HEK293 (cell line): ENCODE results near the gene TRIM61.
A peak's percentile ranks its signal among the peaks of the same experiment; 100 is the strongest.
"Not testable (repeated sequence)": the region's sequence is repeated elsewhere in the genome, so short reads cannot be mapped to it uniquely, and the experiment has no call there.

Experiments used
- CTCF ChIA-PET: fragments of 350-600 bp; formaldehyde crosslinking; extraction: SDS; loops from one replicate; lab custom pipeline; 2021; ENCODE audit warnings: antibody characterized with exemption; lab: Yijun Ruan, JAX
- POLR2A ChIA-PET: fragments of 300-600 bp; formaldehyde crosslinking; extraction: SDS; loops from one replicate; lab custom pipeline; 2020; ENCODE audit warnings: antibody characterized with exemption, inconsistent platforms; lab: Yijun Ruan, JAX
- H3K27ac ChIP-seq: fragments of 200-500 bp; sonication (Bioruptor generic); 2 replicates; pipeline ENCODE4 v1.5.1; 2014; ENCODE audit warnings: low read depth, low read length, control low read depth, inconsistent platforms; ENCODE audit errors: extremely low read depth
- H3K36me3 ChIP-seq, 2 experiments: fragments of 200-500 bp in 1 of 2; sonication (Bioruptor generic) in 1 of 2; 1 replicate in 1 of 2; 2 replicates in 1 of 2; pipeline ENCODE4 v1.5.1; 2014 to 2017; ENCODE audit warnings: inconsistent platforms in 2 of 2, low read length in 2 of 2; ENCODE audit not compliant: control insufficient read depth in 2 of 2, insufficient read depth in 1 of 2
- H3K4me1 ChIP-seq: fragments of 200-500 bp; sonication (Bioruptor generic); 2 replicates; pipeline ENCODE4 v1.5.1; 2014; ENCODE audit warnings: mild to moderate bottlenecking, low read length, inconsistent platforms; ENCODE audit not compliant: control insufficient read depth, insufficient read depth
- H3K4me3 ChIP-seq: 2 replicates; pipeline ENCODE4 v1.5.1; 2011; ENCODE audit warnings: low read depth, mild to moderate bottlenecking, control low read depth, low read length, moderate library complexity
- H3K9me3 ChIP-seq: fragments of 200-500 bp; sonication (Bioruptor generic); 2 replicates; pipeline ENCODE4 v1.5.1; 2014; ENCODE audit warnings: low read depth, low read length, inconsistent platforms; ENCODE audit not compliant: control insufficient read depth, insufficient read depth
- ATF2 ChIP-seq: fragments of 450-650 bp; formaldehyde crosslinking; IDR thresholded peaks from 2 replicates; pipeline ENCODE4 v1.5.1; 2016; ENCODE audit warnings: missing biosample characterization, missing genetic modification characterization, low read depth
- GLIS2 ChIP-seq: fragments of 450-650 bp; formaldehyde crosslinking; IDR thresholded peaks from 2 replicates; pipeline ENCODE4 v1.5.1; 2016; ENCODE audit warnings: missing biosample characterization, missing genetic modification characterization
- HOXD13 ChIP-seq: sonication (generic); formaldehyde crosslinking; IDR thresholded peaks from 2 replicates; pipeline ENCODE4 v1.8.0; 2022; ENCODE audit warnings: missing genetic modification reagents, borderline replicate concordance
- KLF1 ChIP-seq: fragments of 450-650 bp; formaldehyde crosslinking; IDR thresholded peaks from 2 replicates; pipeline ENCODE4 v1.5.1; 2016; ENCODE audit warnings: missing biosample characterization, missing genetic modification characterization
- KLF10 ChIP-seq: fragments of 450-650 bp; IDR thresholded peaks from 2 replicates; pipeline ENCODE4 v1.5.1; 2018; ENCODE audit warnings: missing biosample characterization, mild to moderate bottlenecking, missing genetic modification characterization
- MEIS1 ChIP-seq: sonication (generic); formaldehyde crosslinking; IDR thresholded peaks from 2 replicates; pipeline ENCODE4 v1.8.1; 2022; ENCODE audit warnings: missing genetic modification reagents, mild to moderate bottlenecking, borderline replicate concordance
- SP7 ChIP-seq: fragments of 450-650 bp; formaldehyde crosslinking; IDR thresholded peaks from 2 replicates; pipeline ENCODE4 v1.5.1; 2016; ENCODE audit warnings: missing biosample characterization, missing genetic modification characterization
- ZNF10 ChIP-seq: fragments of 450-650 bp; formaldehyde crosslinking; IDR thresholded peaks from 2 replicates; pipeline ENCODE4 v1.5.1; 2017; ENCODE audit warnings: missing biosample characterization, missing genetic modification characterization
- ZNF169 ChIP-seq: fragments of 450-650 bp; formaldehyde crosslinking; IDR thresholded peaks from 2 replicates; pipeline ENCODE4 v1.5.1; 2016; ENCODE audit warnings: missing biosample characterization, missing genetic modification characterization
- ZNF23 ChIP-seq: fragments of 450-650 bp; formaldehyde crosslinking; IDR thresholded peaks from 2 replicates; pipeline ENCODE4 v1.5.1; 2016; ENCODE audit warnings: missing biosample characterization, missing genetic modification characterization, borderline replicate concordance
- ZNF26 ChIP-seq: fragments of 450-650 bp; formaldehyde crosslinking; IDR thresholded peaks from 2 replicates; pipeline ENCODE4 v1.5.1; 2016; ENCODE audit warnings: missing biosample characterization, missing genetic modification characterization
- ZNF280C ChIP-seq: fragments of 450-650 bp; formaldehyde crosslinking; IDR thresholded peaks from 2 replicates; pipeline ENCODE4 v1.5.1; 2016; ENCODE audit warnings: missing biosample characterization, missing genetic modification characterization
- ZNF335 ChIP-seq: fragments of 450-650 bp; formaldehyde crosslinking; conservative IDR thresholded peaks from 2 replicates; pipeline ENCODE4 v1.5.1; 2016; ENCODE audit warnings: missing biosample characterization, missing genetic modification characterization
- ZNF426 ChIP-seq: fragments of 450-650 bp; formaldehyde crosslinking; IDR thresholded peaks from 2 replicates; pipeline ENCODE4 v1.5.1; 2017; ENCODE audit warnings: missing biosample characterization, missing genetic modification characterization, mild to moderate bottlenecking, inconsistent platforms, moderate library complexity
- ZNF510 ChIP-seq: fragments of 450-650 bp; formaldehyde crosslinking; IDR thresholded peaks from 2 replicates; pipeline ENCODE4 v1.5.1; 2018; ENCODE audit warnings: mild to moderate bottlenecking, missing genetic modification characterization, missing biosample characterization; ENCODE audit not compliant: insufficient replicate concordance
- ZNF518A ChIP-seq: fragments of 450-650 bp; formaldehyde crosslinking; conservative IDR thresholded peaks from 2 replicates; pipeline ENCODE4 v1.5.1; 2016; ENCODE audit warnings: low read depth, missing biosample characterization, missing genetic modification characterization
- ZNF555 ChIP-seq: fragments of 450-650 bp; formaldehyde crosslinking; conservative IDR thresholded peaks from 2 replicates; pipeline ENCODE4 v1.5.1; 2017; ENCODE audit warnings: missing biosample characterization, mild to moderate bottlenecking, missing genetic modification characterization, inconsistent platforms
- ZNF561 ChIP-seq: fragments of 450-650 bp; IDR thresholded peaks from 2 replicates; pipeline ENCODE4 v1.5.1; 2018; ENCODE audit warnings: missing biosample characterization, missing genetic modification characterization, borderline replicate concordance
- ZNF645 ChIP-seq: fragments of 450-650 bp; formaldehyde crosslinking; IDR thresholded peaks from 2 replicates; pipeline ENCODE4; 2016; ENCODE audit warnings: missing biosample characterization, missing genetic modification characterization
- ZNF843 ChIP-seq: fragments of 450-650 bp; formaldehyde crosslinking; IDR thresholded peaks from 2 replicates; pipeline ENCODE4 v1.5.1; 2016; ENCODE audit warnings: missing biosample characterization, missing genetic modification characterization
- ZSCAN23 ChIP-seq: fragments of 450-650 bp; formaldehyde crosslinking; IDR thresholded peaks from 2 replicates; pipeline ENCODE4 v1.5.1; 2016; ENCODE audit warnings: missing biosample characterization, missing genetic modification characterization

TRIM61 gene

GRCh38 chr4:164959421-164959820, 18.0 kb downstream of the TRIM61 start:
- CTCF ChIA-PET, H3K4me3 ChIP-seq, H3K36me3 ChIP-seq, H3K4me1 ChIP-seq, H3K9me3 ChIP-seq, POLR2A ChIA-PET, H3K27ac ChIP-seq: not testable (repeated sequence)

GRCh38 chr4:164956766-164957643, 20.5 kb downstream of the TRIM61 start:
- H3K4me1 ChIP-seq = no peaks in the 10 kb centered on the region
- no peaks in the 10 kb centered on the region for H3K9me3 ChIP-seq
- no peak overlapping the region; the same call in 1 of the 2 replicates for H3K27ac ChIP-seq
- H3K36me3 ChIP-seq = no peaks in the 10 kb centered on the region; a peak in 1 of 3 replicates
- CTCF ChIA-PET = interaction anchor here (0.6 to 1.3 kb wide), 4 partner anchors 21 to 178 kb away, joined by 3 to 5 read pairs (median 4); no protein-coding TSS in a partner anchor
- POLR2A ChIA-PET = interaction anchor here (0.7 to 0.9 kb wide), 2 partner anchors 11 to 156 kb away, joined by 3 read pairs; partner anchors contain the start of gene TMEM192
- H3K4me3 ChIP-seq = peak overlapping the region; percentile 53
- TF ChIP-seq ZNF10 (tag by site-specific recombination) (no peak), SP7 (tag by site-specific recombination) (0 out of 2 replicates have a peak, but pooled peaks have one; percentile 32), ZNF561 (tag by site-specific recombination) (peak; percentile 54; the same call in 1 of the 2 replicates), ZNF280C (no peak), ZNF518A (tag by site-specific recombination) (peak; percentile 99), ZNF555 (tag by site-specific recombination) (no peak), KLF10 (no peak), ZNF426 (tag by site-specific recombination) (no peak), ZNF843 (tag by site-specific recombination) (no peak), ZNF169 (tag by site-specific recombination) (no peak), ZNF645 (tag by site-specific recombination) (no peak), ZNF510 (no peak), ZSCAN23 (no peak), KLF1 (tag by site-specific recombination) (peak; percentile 42; the same call in 1 of the 2 replicates), ATF2 (no peak), MEIS1 (CRISPR knock-in tag) (no peak), ZNF23 (tag by site-specific recombination) (no peak), HOXD13 (CRISPR knock-in tag) (no peak), ZNF26 (tag by site-specific recombination) (no peak), ZNF335 (tag by site-specific recombination) (peak; percentile 61), GLIS2 (tag by site-specific recombination) (no peak)
